Lung (tissue), 12 donors: ENCODE data around the gene HNRNPC. TPM values are rescaled to one million over a fixed set of nuclear protein-coding genes. Genes with fewer than 3 reads are reported as not detected.
A peak's percentile ranks its signal among the peaks of the same experiment; 100 is the strongest.
"Not testable (repeated sequence)": the region's sequence is repeated elsewhere in the genome, so short reads cannot be mapped to it uniquely, and the experiment has no call there.

ENCODE experiments used
- ATAC-seq: fragments of 200-7000 bp; cut with Tn5 transposase; one replicate; pipeline ENCODE4 v1.9.1; 2020; ENCODE audit warnings: moderate number of reproducible peaks; ENCODE audit not compliant: insufficient read depth, low FRiP score
- DNase-seq, 3 donors: peaks; one replicate each; pipeline ENCODE4 v3.0.0-alpha.2; 2013 to 2017
- H3K27ac ChIP-seq, 2 donors: one replicate each; pipeline ENCODE4 v1.5.1; 2013; ENCODE audit warnings: mild to moderate bottlenecking in 2 of 2, moderate library complexity in 2 of 2, control low read depth in 1 of 2, inconsistent platforms in 1 of 2, low read depth in 1 of 2, low read length in 1 of 2
- H3K27me3 ChIP-seq, 3 donors: one replicate each; pipeline ENCODE4 v1.5.1; 2013; ENCODE audit warnings: low read length in 2 of 3; ENCODE audit not compliant: control insufficient read depth in 3 of 3, insufficient read depth in 3 of 3
- H3K36me3 ChIP-seq, 4 donors: one replicate each; pipeline ENCODE4 v1.5.1; 2013; ENCODE audit warnings: low read length in 4 of 4, mild to moderate bottlenecking in 1 of 4, moderate library complexity in 1 of 4; ENCODE audit not compliant: control insufficient read depth in 4 of 4, insufficient read depth in 4 of 4
- H3K4me1 ChIP-seq, 5 donors: one replicate each; pipeline ENCODE4 v1.5.1; 2013; ENCODE audit warnings: low read length in 5 of 5, mild to moderate bottlenecking in 2 of 5, moderate library complexity in 1 of 5; ENCODE audit not compliant: control insufficient read depth in 5 of 5, insufficient read depth in 5 of 5
- H3K4me3 ChIP-seq: one replicate; pipeline ENCODE4 v1.5.1; 2013; ENCODE audit warnings: mild to moderate bottlenecking, control low read depth, moderate library complexity
- H3K9ac ChIP-seq, 2 donors: one replicate each; pipeline ENCODE4 v1.5.1; 2013; ENCODE audit warnings: low read length in 2 of 2, control low read depth in 1 of 2; ENCODE audit not compliant: insufficient read depth in 1 of 2
- H3K9me3 ChIP-seq, 4 donors: one replicate each; pipeline ENCODE4 v1.5.1; 2013; ENCODE audit warnings: low read length in 3 of 4, mild to moderate bottlenecking in 1 of 4, moderate library complexity in 1 of 4; ENCODE audit not compliant: control insufficient read depth in 4 of 4, insufficient read depth in 3 of 4
- CTCF ChIP-seq: IDR thresholded peaks from 2 replicates; pipeline ENCODE4 v1.5.1; 2012; ENCODE audit warnings: mild to moderate bottlenecking; ENCODE audit errors: control extremely low read depth, extremely low read depth
- WGBS, 2 donors: extraction: QIAGEN DNeasy Blood & Tissue Kit; methylation state at CpG; one replicate each; pipeline ENCODE4 v1.1.7; 2013; 5-methylcytosine and 5-hydroxymethylcytosine counted together
- polyA plus RNA-seq, 2 donors: library from polyadenylated mRNA; stranded (reverse); fragments of 200-250 nt; gene quantifications; one replicate each; pipeline ENCODE4 v1.2.1, GENCODE V29; 2013
- total RNA-seq, 2 donors: library from RNA; depleted of rRNA in 1 of 2; stranded (reverse); fragments of >200 nt in 1 of 2; gene quantifications; one replicate each; pipeline ENCODE4 v1.2.1, GENCODE V29; 2014 to 2021
- donor health status: control.
- donor health status: control.
- donor health status: Bipolar disorder and iron deficiency.
- donor health status: healthy.
- donor health status: DM: yes; HTN: yes; CAD: no.

Gene HNRNPC
- total and polyA plus RNA-seq, 4 donors: 302 to 589 (median 542) TPM

DNA sequence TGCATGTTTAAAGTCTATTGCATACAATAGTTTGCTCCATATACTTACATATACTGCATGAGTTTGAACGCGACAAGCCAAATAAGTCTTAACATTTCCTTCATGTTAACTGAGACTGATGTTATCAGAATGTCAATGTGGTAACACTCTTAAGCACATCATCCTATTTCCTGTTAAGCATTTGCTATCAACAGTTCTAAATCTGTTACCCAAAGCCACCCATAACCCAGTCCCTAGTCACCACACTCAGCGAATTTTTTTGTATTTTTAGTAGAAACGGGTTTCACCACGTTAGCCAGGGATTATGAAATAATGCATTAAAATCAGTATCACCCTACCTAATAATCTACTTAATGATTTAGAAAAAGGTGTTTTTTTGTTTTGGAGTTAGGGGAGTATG, 39.4 kb downstream of the HNRNPC start:
- TF ChIP-seq CTCF: no peak
- Histone ChIP-seq H3K9ac (no peak overlapping the region), H3K36me3 (peaks cover 28 to 72% (median 53%) of the 10 kb centered on the region in 4 donors), H3K4me1 (peaks cover 0 to 9% (median 0%) of the 10 kb centered on the region in 5 donors), H3K4me3 (no peak overlapping the region), H3K9me3 (no peaks in the 10 kb centered on the region), H3K27ac (no peak overlapping the region), H3K27me3 (no peaks in the 10 kb centered on the region)
- WGBS, 2 donors: 49% methylated on average over 5 of the region's 5 CpGs
- peak in 2 of 3 donors; percentile 30 to 68 for DNase-seq
- no peak for ATAC-seq

- no peak overlapping the region for H3K9ac ChIP-seq
- ATAC-seq (no peak), DNase-seq (no peak)
- no peak for TF ChIP-seq CTCF
- H3K4me3 ChIP-seq: no peak overlapping the region
- peaks cover 26 to 70% (median 61%) of the 10 kb centered on the region in 4 donors for H3K36me3 ChIP-seq
- no peak overlapping the region for H3K27ac ChIP-seq
- 86 to 92% methylated on average over 1 of the region's 1 CpG for WGBS, 2 donors
- H3K27me3 ChIP-seq: no peaks in the 10 kb centered on the region
- no peaks in the 10 kb centered on the region for H3K9me3 ChIP-seq
- peaks cover 0 to 9% (median 0%) of the 10 kb centered on the region in 5 donors for H3K4me1 ChIP-seq
These were observed 41.3 kb downstream of the HNRNPC start for GRCh38 chr14:21227981-21228380.

- H3K27me3 ChIP-seq: no peaks in the 10 kb centered on the region
- H3K9ac ChIP-seq: no peak overlapping the region
- 77 to 83% methylated on average over 5 of the region's 5 CpGs for WGBS, 2 donors
- H3K4me1 ChIP-seq: peaks cover 0 to 6% (median 0%) of the 10 kb centered on the region in 5 donors
- ATAC-seq (no peak), DNase-seq (no peak)
- no peak overlapping the region for H3K27ac ChIP-seq
- H3K9me3 ChIP-seq: no peaks in the 10 kb centered on the region
- no peak for TF ChIP-seq CTCF
- no peak overlapping the region for H3K4me3 ChIP-seq
- H3K36me3 ChIP-seq: peaks cover 24 to 67% (median 60%) of the 10 kb centered on the region in 4 donors
These were observed 42.1 kb downstream of the HNRNPC start for GRCh38 chr14:21227150-21227549.

DNA sequence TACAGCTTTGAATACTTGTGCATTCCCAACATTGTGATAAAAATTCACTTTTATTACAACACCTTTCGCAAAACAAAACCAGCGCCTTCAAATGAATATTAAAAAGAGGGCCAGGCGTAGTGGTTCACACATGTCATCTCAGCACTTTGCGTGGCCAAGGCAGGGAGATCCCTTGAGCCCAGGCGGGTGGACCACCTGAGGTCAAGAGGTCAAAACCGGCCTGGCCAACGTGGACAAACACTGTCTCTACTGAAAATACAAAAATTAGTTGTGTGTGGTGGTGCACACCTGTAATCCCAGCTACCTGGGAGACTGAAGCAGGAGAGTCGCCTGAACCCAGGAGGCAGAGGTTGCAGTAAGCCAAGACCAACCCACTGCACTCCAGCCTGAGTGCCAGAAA, 42.8 kb downstream of the HNRNPC start:
- no peaks in the 10 kb centered on the region for H3K27me3 ChIP-seq
- 93% methylated on average over 8 of the region's 8 CpGs for WGBS, 2 donors
- H3K27ac ChIP-seq: no peak overlapping the region
- no peak for TF ChIP-seq CTCF
- peaks cover 24 to 63% (median 58%) of the 10 kb centered on the region in 4 donors for H3K36me3 ChIP-seq
- no peak overlapping the region for H3K9ac ChIP-seq
- H3K4me3 ChIP-seq: no peak overlapping the region
- peaks cover 0 to 6% (median 0%) of the 10 kb centered on the region in 5 donors for H3K4me1 ChIP-seq
- no peak for ATAC-seq
- DNase-seq: no peak
- H3K9me3 ChIP-seq: no peaks in the 10 kb centered on the region

DNA sequence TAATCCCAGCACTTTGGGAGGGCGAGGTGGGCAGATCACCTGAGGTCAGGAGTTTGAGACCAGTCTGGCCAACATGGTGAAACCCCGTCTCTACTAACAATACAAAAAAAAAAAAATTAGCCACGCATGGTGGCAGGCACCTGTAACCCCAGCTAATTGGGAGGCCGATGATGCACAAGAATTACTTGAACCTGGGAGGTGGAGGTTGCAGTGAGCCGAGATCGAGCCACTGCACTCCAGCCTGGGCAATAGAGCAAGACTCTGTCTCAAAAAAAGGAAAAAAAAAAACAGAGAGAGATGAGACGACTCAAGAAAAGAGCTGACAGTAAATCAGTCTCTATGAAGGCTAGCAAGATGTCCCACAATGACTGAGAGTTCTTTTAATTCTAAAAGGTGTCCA, 44.1 kb downstream of the HNRNPC start:
- not testable (repeated sequence) for DNase-seq

More for the DNA sequence above, 44.1 kb downstream of the HNRNPC start:
- WGBS, 2 donors: 95 to 97% methylated on average over 7 of the region's 7 CpGs
- H3K27me3 ChIP-seq, H3K9ac ChIP-seq, H3K9me3 ChIP-seq, H3K27ac ChIP-seq, H3K4me3 ChIP-seq, H3K4me1 ChIP-seq, ATAC-seq: not testable (repeated sequence)
- peaks cover 24 to 64% (median 49%) of the 10 kb centered on the region in 4 donors for H3K36me3 ChIP-seq
